NOMO-1 (cell line): ENCODE results near the gene CRTC1.
"Not testable (repeated sequence)": the region's sequence is repeated elsewhere in the genome, so short reads cannot be mapped to it uniquely, and the experiment has no call there.

Experiments
- DNase-seq, 2 experiments: peaks; one replicate each; lab custom pipeline; 2025; ENCODE audit not compliant: unreplicated experiment in 2 of 2; lab: John Stamatoyannopoulos, UW

The CRTC1 gene

GRCh38 chr19:18725841-18726770 lies 42.6 kb downstream of the CRTC1 start:
- DNase-seq = no peak

- no peak for DNase-seq
Observed at GRCh38 chr19:18726846-18727245, 43.4 kb downstream of the CRTC1 start.

- DNase-seq = not testable (repeated sequence)
Observed at GRCh38 chr19:18727602-18728001, 44.1 kb downstream of the CRTC1 start.

GRCh38 chr19:18729933-18730530 lies 46.6 kb downstream of the CRTC1 start:
- no peak for DNase-seq

GRCh38 chr19:18730885-18731513 lies 47.5 kb downstream of the CRTC1 start:
- DNase-seq = no peak

GRCh38 chr19:18731562-18732008 lies 48.1 kb downstream of the CRTC1 start:
- DNase-seq = no peak

- DNase-seq = no peak
Observed at GRCh38 chr19:18733196-18733647, 49.7 kb downstream of the CRTC1 start.

GRCh38 chr19:18733762-18734332 lies 50.4 kb downstream of the CRTC1 start:
- DNase-seq = not testable (repeated sequence)

GRCh38 chr19:18735324-18735723 lies 51.8 kb downstream of the CRTC1 start:
- no peak for DNase-seq

GRCh38 chr19:18735752-18736151 lies 52.3 kb downstream of the CRTC1 start:
- no peak for DNase-seq

GRCh38 chr19:18736415-18737336 lies 53.2 kb downstream of the CRTC1 start:
- DNase-seq = no peak

GRCh38 chr19:18737337-18737953 lies 54.0 kb downstream of the CRTC1 start:
- DNase-seq = no peak

GRCh38 chr19:18737954-18738351 lies 54.5 kb downstream of the CRTC1 start:
- no peak for DNase-seq

GRCh38 chr19:18738961-18739690 lies 55.6 kb downstream of the CRTC1 start:
- no peak for DNase-seq

GRCh38 chr19:18741124-18742121 lies 57.9 kb downstream of the CRTC1 start:
- DNase-seq = no peak

GRCh38 chr19:18742324-18742723 lies 58.8 kb downstream of the CRTC1 start:
- DNase-seq = no peak

GRCh38 chr19:18742838-18743783 lies 59.6 kb downstream of the CRTC1 start:
- no peak for DNase-seq
